GM21360 (cell line): ENCODE measurements around the gene KLK8.
"Not testable (repeated sequence)": the region's sequence is repeated elsewhere in the genome, so short reads cannot be mapped to it uniquely, and the experiment has no call there.

ENCODE experiments used
- ATAC-seq: cut with Tn5 transposase; IDR thresholded peaks from one replicate; pipeline ENCODE4 v1.9.1; 2021; ENCODE audit warnings: mild to moderate bottlenecking, moderate library complexity; ENCODE audit not compliant: unreplicated experiment

The KLK8 gene

GRCh38 chr19:50984416-50984815 is 17.0 kb downstream of the KLK8 start:
- not testable (repeated sequence) for ATAC-seq

DNA sequence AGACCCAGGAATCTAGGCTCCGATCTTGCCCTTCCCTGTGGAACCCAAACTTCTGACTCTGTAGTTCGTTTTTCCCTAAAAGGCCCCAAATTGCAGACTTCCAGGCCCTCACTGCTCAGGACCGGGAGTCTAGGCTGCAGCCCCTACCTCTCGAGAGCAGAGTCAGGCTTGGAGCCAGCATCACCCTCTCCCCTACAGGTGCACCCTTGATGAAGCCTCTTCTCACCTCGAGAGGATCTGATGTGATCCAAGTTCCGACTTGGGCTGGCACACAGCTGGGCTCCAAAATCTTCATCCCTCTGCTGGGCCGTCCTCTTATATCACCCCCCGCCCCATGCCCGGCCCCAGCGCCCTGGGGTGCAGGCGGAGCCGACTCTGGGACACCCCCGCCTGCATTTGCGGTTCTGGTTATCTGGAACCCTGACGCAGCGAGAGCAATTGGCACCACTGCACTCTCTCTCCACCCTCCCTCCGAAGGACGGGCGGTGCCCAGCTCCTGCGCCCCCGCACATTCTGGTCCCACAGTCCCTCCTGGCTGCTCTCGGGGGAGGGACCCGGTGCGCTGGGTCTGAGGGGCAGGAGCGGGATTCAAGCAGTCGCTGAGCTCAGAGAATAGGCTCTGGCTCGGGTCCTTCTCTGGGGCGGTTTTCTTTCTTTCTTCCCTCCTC is 17.6 kb downstream of the KLK8 start, which contains the start of gene KLK7:
Gene KLK7, minus strand, starts transcription at position 293 of the 668 bp plus-strand sequence. CDS start 1,518 bp downstream, outside the sequence.
- ATAC-seq, result no peak

- no peak for ATAC-seq
These were observed 19.2 kb downstream of the KLK8 start for GRCh38 chr19:50982186-50982585.

DNA sequence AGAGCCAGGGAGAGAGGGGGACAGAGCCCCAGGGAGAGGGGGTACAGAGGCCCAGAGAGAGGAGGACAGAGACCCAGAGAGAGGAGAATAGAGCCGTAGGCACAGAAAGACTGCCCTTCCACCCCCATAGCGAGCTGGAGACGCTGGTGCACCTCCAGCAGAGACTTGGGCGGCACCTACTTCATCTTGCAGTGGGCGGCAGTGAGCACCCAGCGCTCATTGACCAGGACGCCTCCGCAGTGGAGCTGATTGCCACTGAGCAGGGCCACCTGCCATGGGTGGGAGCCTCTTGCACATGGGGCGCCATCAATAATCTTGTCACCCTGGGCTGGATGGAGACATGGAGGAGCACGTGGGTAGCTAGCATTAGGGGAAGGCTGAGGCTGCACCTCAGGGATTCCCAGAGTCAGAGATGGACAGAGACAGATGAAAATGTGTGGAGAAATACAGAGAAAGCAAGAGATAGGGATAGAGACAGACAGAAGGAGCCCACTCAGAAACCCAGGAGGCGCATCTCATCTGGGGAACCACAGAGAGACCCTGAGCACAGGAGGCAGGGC is 19.7 kb downstream of the KLK8 start:
- no peak for ATAC-seq

- ATAC-seq, result no peak
These were observed 21.2 kb downstream of the KLK8 start for GRCh38 chr19:50980208-50980607.

GRCh38 chr19:50979758-50980157 is 21.6 kb downstream of the KLK8 start:
- ATAC-seq, result no peak

GRCh38 chr19:50978772-50979390 is 22.5 kb downstream of the KLK8 start:
- ATAC-seq, result no peak

DNA sequence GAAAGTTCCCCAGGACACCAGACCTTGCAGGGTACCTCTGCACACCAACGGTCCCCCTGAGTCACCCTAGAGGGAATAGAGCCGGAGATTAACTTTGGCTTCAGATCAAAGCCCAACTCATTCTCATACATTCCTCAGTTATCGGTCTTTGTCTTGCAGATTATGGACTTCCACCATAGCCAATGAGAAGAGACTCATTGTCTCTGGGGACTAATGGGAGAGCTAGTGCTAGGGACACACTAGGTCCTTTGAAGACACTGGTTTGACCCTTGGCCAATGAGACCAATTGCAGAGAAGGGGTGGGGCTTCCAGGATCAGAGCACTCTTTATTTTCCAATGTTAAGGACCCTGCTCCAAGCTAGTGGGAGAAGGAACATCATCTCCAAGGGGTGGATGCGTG is 23.8 kb downstream of the KLK8 start:
- no peak for ATAC-seq

DNA sequence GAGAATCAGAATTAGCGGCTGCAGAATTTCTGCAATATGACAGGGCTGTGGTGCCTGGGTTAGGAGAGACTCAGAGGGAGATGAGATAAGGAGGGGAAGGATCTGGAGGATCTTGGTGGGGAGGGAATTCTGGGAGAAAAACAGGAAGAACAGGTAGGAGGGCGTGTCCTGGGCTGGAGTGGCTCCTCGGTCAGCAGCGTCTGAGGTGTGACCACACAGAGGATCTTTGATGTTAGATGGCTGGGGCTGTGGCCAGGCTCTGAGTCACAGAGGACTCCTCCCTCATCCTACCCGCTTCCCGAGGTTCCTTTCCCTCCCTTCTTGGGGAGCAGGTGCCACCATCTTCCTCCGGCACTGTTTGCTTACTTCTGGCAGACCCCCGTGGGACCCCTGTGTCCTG is 25.6 kb downstream of the KLK8 start:
- no peak for ATAC-seq

DNA sequence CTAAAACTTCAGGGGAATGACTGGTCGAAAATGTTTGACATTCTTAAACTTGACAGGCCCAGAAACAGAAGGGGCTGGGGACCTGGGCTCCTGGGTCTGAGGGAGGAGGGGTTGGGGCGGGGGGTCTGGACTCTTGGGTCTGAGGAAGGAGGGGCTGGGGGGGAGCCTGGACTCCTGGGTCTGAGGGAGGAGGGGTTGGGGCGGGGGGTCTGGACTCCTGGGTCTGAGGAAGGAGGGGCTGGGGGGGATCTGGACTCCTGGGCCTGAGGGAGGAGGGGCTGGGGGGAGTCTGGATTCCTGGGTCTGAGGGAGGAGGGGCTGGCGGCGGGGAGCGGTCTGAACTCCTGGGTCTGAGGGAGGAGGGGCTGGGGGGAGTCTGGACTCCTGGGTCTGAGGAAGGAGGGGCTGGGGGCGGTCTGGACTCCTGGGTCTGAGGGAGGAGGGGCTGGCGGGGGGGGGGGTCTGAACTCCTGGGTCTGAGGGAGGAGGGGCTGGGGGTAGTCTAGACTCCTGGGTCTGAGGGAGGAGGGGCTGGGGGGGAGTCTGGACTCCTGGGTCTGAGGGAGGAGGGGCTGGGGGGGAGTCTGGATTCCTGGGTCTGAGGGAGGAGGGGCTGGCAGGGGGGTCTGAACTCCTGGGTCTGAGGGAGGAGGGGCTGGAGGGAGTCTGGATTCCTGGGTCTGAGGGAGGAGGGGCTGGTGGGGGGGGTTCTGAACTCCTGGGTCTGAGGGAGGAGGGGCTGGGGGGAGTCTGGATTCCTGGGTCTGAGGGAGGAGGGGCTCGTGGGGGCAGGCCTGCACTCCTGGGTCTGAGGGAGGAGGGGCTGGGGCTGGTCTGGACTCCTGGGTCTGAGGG is 26.5 kb downstream of the KLK8 start:
- ATAC-seq, result no peak

DNA sequence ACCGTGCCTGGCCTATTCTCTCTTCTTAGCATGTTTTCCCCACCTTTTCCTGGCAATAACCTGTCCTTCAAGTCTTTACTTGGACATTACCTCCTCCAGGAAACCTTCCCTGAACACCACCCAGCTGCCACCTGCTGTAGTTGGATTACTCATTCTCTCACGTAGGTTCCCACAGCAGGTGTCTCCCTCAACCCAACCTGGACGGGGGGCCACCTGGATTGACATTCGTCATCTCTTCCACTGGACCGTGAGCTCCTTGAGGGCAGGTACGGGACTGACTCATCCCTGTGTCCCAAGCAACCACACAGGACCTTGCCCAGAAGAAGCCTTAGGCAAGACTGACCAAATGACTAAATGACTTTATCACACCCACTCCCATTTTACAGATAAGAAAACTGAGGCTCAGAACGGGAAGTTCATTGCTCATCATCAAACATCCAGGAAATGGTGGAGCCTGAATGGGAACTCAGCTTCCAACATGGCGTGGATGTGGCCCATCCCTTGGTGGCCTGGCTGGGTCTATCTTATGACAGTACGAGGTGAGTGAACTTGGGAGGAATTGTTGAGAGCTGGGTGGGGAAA is 28.5 kb downstream of the KLK8 start:
- ATAC-seq, result no peak

DNA sequence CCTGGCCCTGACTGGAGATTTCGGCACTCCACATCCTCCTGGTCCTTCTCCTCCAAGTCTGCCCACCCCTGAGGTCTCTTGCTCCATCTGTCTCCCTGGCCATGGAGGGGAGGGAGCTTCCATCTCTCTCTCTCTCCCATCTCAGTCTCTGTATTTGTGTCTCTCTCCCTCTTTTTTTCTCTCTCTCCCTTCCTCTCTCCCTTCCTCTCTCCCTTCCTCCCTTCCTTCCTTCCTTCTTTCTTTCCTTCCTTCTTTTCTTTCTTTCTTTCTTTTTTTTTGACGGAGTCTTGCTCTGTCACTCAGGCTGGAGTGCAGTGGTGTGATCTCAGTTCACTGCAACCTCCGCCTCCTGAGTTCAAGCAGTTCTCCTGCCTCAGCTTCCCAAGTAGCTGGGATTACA is 31.6 kb downstream of the KLK8 start:
- ATAC-seq, result not testable (repeated sequence)

GRCh38 chr19:50969413-50969760 is 32.0 kb downstream of the KLK8 start, which contains the start of gene KLK6:
KLK6 (minus strand) TSS chr19:50969591; CDS start chr19:50968104, 1,487 bp downstream.
- ATAC-seq, result no peak

GRCh38 chr19:50968716-50969412 is 32.5 kb downstream of the KLK8 start:
- ATAC-seq, result no peak

DNA sequence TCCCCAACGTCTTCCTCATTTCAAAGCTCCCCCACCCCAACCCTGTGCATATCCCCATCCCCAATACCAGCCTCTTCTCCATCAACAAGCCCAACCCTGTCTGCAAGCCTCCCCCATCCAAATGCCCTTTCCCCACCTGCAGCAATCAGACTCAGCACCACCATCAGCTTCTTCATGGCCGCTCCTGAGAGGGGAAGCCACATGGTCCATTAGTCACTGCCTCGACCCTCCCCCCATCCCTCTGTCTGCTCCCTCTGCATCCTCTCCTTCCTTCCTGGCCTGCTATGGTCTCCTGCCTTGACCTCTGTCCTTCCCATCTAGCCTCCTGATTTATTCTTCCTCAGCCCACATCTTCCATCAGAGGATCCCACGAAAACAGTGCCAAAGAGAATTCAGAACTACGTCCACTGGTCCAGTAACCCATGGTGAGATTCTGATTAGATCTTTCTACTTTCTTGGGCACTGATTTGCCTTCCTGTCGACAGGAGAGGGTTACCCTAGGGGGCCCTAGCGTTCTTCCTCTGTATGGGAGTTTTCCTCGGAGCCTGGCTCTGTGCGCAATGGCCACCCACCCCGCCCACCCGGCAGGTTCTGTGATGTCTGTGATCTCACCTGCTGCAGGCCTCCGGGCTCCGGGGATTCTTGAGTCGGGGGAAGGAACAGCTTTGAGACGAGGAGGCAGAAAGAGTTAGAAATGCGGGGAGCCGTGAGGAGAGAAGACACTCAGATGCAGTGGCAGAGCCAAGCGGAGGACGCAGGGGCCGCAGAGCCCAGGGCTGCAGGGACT is 33.3 kb downstream of the KLK8 start:
- no peak for ATAC-seq

- no peak for ATAC-seq
These were observed 37.1 kb downstream of the KLK8 start for GRCh38 chr19:50964266-50964665.

DNA sequence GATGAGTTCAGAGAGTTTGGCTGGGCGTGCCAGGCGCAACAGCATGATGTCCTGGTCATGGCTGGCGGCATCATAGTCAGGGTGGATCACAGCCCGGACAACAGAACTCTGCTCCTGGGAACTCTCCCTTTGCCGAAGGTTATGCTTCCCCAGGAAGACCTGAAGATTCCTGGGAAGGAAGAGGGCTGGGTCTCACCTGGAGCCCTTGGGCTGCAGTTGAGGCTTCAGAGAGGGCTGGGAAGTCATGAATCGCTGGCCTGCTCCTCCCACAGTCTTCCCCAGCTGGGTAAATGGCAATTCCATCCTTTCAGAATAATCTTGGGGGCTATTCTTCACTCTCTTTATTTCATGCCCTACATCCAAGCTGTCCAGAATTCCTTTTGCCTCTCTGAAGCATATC is 38.0 kb downstream of the KLK8 start:
- ATAC-seq, result no peak

DNA sequence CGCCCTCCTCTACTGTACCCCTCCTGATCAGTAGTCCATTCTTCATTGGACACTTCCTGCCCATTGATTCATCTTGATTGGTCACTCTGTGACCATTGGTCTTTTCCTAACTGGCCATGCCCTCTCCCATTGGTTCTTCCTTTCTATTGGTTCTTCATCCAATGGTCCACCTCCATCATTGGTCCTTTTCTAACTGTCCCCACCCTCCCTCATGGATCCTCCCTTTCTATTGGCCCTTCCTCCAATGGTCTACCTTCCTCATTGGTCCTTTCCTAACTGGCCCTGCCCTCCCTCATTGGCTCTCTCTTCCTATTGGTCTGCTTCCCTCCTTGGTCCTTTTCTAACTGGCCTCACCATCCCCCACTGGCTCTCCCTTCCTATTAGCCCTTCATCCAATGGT is 39.2 kb downstream of the KLK8 start:
- ATAC-seq, result no peak

- ATAC-seq, result no peak
These were observed 41.5 kb downstream of the KLK8 start for GRCh38 chr19:50959731-50960500.
